ENCODE measurements around the gene SLC7A5.
A peak's percentile ranks its signal among the peaks of the same experiment; 100 is the strongest.
"Not testable (repeated sequence)": the region's sequence is repeated elsewhere in the genome, so short reads cannot be mapped to it uniquely, and the experiment has no call there.

Gene SLC7A5

GRCh38 chr16:87819282-87819681, 50.0 kb downstream of the SLC7A5 start:
- no peak for DNase-seq

GRCh38 chr16:87818533-87819161, 50.7 kb downstream of the SLC7A5 start:
- no peak for DNase-seq

- no peak for DNase-seq
These were observed 51.4 kb downstream of the SLC7A5 start for GRCh38 chr16:87817910-87818309.

GRCh38 chr16:87817370-87817769, 51.9 kb downstream of the SLC7A5 start:
- DNase-seq: not testable (repeated sequence)

GRCh38 chr16:87816507-87817100, 52.7 kb downstream of the SLC7A5 start:
- no peak for DNase-seq

- DNase-seq: no peak
These were observed 53.7 kb downstream of the SLC7A5 start for GRCh38 chr16:87815567-87815966.

- DNase-seq: no peak
These were observed 57.1 kb downstream of the SLC7A5 start for GRCh38 chr16:87812200-87812656.

GRCh38 chr16:87811454-87811853, 57.9 kb downstream of the SLC7A5 start:
- not testable (repeated sequence) for DNase-seq

- DNase-seq: no peak
These were observed 60.0 kb downstream of the SLC7A5 start for GRCh38 chr16:87809150-87809902.

GRCh38 chr16:87808108-87808507, 61.2 kb downstream of the SLC7A5 start:
- no peak for DNase-seq

GRCh38 chr16:87806641-87807546, 62.4 kb downstream of the SLC7A5 start:
- peak; percentile 78 for DNase-seq

GRCh38 chr16:87806261-87806640, 63.1 kb downstream of the SLC7A5 start:
- peak; percentile 55 for DNase-seq

- no peak for DNase-seq
These were observed 65.9 kb downstream of the SLC7A5 start for GRCh38 chr16:87803385-87803784.

GRCh38 chr16:87802670-87803069, 66.6 kb downstream of the SLC7A5 start:
- DNase-seq: no peak

- no peak for DNase-seq
These were observed 67.5 kb downstream of the SLC7A5 start for GRCh38 chr16:87801679-87802259.

GRCh38 chr16:87800497-87800896, 68.8 kb downstream of the SLC7A5 start:
- no peak for DNase-seq

GRCh38 chr16:87795336-87795735, 74.0 kb downstream of the SLC7A5 start:
- no peak for DNase-seq

- no peak for DNase-seq
These were observed 74.7 kb downstream of the SLC7A5 start for GRCh38 chr16:87794485-87795078.

- DNase-seq: no peak
These were observed 77.1 kb downstream of the SLC7A5 start for GRCh38 chr16:87792205-87792565.

GRCh38 chr16:87791295-87792204, 77.8 kb downstream of the SLC7A5 start:
- no peak for DNase-seq

All from stimulated activated CD4-positive, alpha-beta T cell treated with anti-CD3 and anti-CD28 coated beads, Interleukin-1b, Interleukin-23, amount 100 ng/mL, for 48 hours (primary cell).